Dendritic cell treated with granulocyte-macrophage colony-stimulating factor and Interleukin-4, amounts not matched to agents 40 ng/mL and 50 ng/mL, for 4 days (primary cell): ENCODE results near the gene CRB3.

Experiments used
- H3K27ac Mint-ChIP-seq: one replicate; pipeline ENCODE4 v1.8.0; 2022; ENCODE audit warnings: mild to moderate bottlenecking, mixed read lengths
- H3K27me3 Mint-ChIP-seq: one replicate; pipeline ENCODE4 v1.8.0; 2022; ENCODE audit warnings: mild to moderate bottlenecking, mixed read lengths
- H3K36me3 Mint-ChIP-seq: one replicate; pipeline ENCODE4 v1.8.0; 2022; ENCODE audit warnings: low read depth, mixed read lengths
- H3K4me1 Mint-ChIP-seq: one replicate; pipeline ENCODE4 v1.8.0; 2022; ENCODE audit warnings: low read depth, mixed read lengths
- H3K4me3 Mint-ChIP-seq: one replicate; pipeline ENCODE4 v1.8.0; 2022; ENCODE audit warnings: mild to moderate bottlenecking, moderate library complexity, mixed read lengths
- H3K9me3 Mint-ChIP-seq: one replicate; pipeline ENCODE4 v1.8.0; 2022; ENCODE audit warnings: mixed read lengths
- intact Hi-C: fragments of 100-400 bp; cut with micrococcal nuclease; formaldehyde crosslinking; loops from one replicate; pipeline ENCODE4 v1.15.0; 2022

Gene CRB3

GRCh38 chr19:6450166-6450565, 13.9 kb upstream of the CRB3 start:
- peaks cover 16% of the 10 kb centered on the region for H3K9me3 Mint-ChIP-seq
- no peaks in the 10 kb centered on the region for H3K4me1 Mint-ChIP-seq
- H3K27ac Mint-ChIP-seq = no peak overlapping the region
- intact Hi-C loops = no loop called here
- H3K4me3 Mint-ChIP-seq = no peak overlapping the region
- no peaks in the 10 kb centered on the region for H3K36me3 Mint-ChIP-seq
- peaks cover 11% of the 10 kb centered on the region for H3K27me3 Mint-ChIP-seq

GRCh38 chr19:6451583-6452222, 12.4 kb upstream of the CRB3 start:
- intact Hi-C loops = no loop called here
- no peaks in the 10 kb centered on the region for H3K36me3 Mint-ChIP-seq
- H3K9me3 Mint-ChIP-seq = peaks cover 18% of the 10 kb centered on the region
- no peak overlapping the region for H3K4me3 Mint-ChIP-seq
- H3K27ac Mint-ChIP-seq = no peak overlapping the region
- H3K4me1 Mint-ChIP-seq = peaks cover 7% of the 10 kb centered on the region
- H3K27me3 Mint-ChIP-seq = peaks cover 23% of the 10 kb centered on the region

GRCh38 chr19:6452223-6452614, 11.9 kb upstream of the CRB3 start:
- Mint-ChIP-seq H3K9me3 (peaks cover 18% of the 10 kb centered on the region), H3K36me3 (no peaks in the 10 kb centered on the region), H3K27me3 (peaks cover 27% of the 10 kb centered on the region), H3K4me3 (no peak overlapping the region), H3K27ac (no peak overlapping the region), H3K4me1 (peaks cover 7% of the 10 kb centered on the region)
- intact Hi-C loops = no loop called here

- H3K4me1 Mint-ChIP-seq = peaks cover 7% of the 10 kb centered on the region
- no peaks in the 10 kb centered on the region for H3K36me3 Mint-ChIP-seq
- peaks cover 33% of the 10 kb centered on the region for H3K27me3 Mint-ChIP-seq
- peaks cover 18% of the 10 kb centered on the region for H3K9me3 Mint-ChIP-seq
- intact Hi-C loops = no loop called here
- H3K27ac Mint-ChIP-seq = no peak overlapping the region
- H3K4me3 Mint-ChIP-seq = no peak overlapping the region
Observed at GRCh38 chr19:6452899-6453298, 11.2 kb upstream of the CRB3 start.

- no peak overlapping the region for H3K4me3 Mint-ChIP-seq
- peaks cover 18% of the 10 kb centered on the region for H3K9me3 Mint-ChIP-seq
- intact Hi-C loops = no loop called here
- peaks cover 17% of the 10 kb centered on the region for H3K4me1 Mint-ChIP-seq
- H3K27ac Mint-ChIP-seq = no peak overlapping the region
- H3K36me3 Mint-ChIP-seq = no peaks in the 10 kb centered on the region
- H3K27me3 Mint-ChIP-seq = peaks cover 44% of the 10 kb centered on the region
Observed at GRCh38 chr19:6453951-6454565, 10.0 kb upstream of the CRB3 start.

- peaks cover 49% of the 10 kb centered on the region for H3K27me3 Mint-ChIP-seq
- H3K4me3 Mint-ChIP-seq = no peak overlapping the region
- H3K4me1 Mint-ChIP-seq = peaks cover 28% of the 10 kb centered on the region
- intact Hi-C loops = no loop called here
- no peaks in the 10 kb centered on the region for H3K36me3 Mint-ChIP-seq
- peaks cover 18% of the 10 kb centered on the region for H3K9me3 Mint-ChIP-seq
- no peak overlapping the region for H3K27ac Mint-ChIP-seq
Observed at GRCh38 chr19:6455924-6456323, 8.1 kb upstream of the CRB3 start.

- H3K27me3 Mint-ChIP-seq = peaks cover 54% of the 10 kb centered on the region
- peaks cover 28% of the 10 kb centered on the region for H3K4me1 Mint-ChIP-seq
- no peaks in the 10 kb centered on the region for H3K36me3 Mint-ChIP-seq
- no peak overlapping the region for H3K4me3 Mint-ChIP-seq
- intact Hi-C loops = no loop called here
- H3K9me3 Mint-ChIP-seq = peaks cover 18% of the 10 kb centered on the region
- peak overlapping the region; percentile 60 for H3K27ac Mint-ChIP-seq
Observed at GRCh38 chr19:6457958-6458694, 5.9 kb upstream of the CRB3 start.

- Mint-ChIP-seq H3K27me3 (peaks cover 55% of the 10 kb centered on the region), H3K27ac (peak overlapping the region; percentile 60), H3K36me3 (no peaks in the 10 kb centered on the region), H3K9me3 (peaks cover 15% of the 10 kb centered on the region), H3K4me1 (peaks cover 28% of the 10 kb centered on the region), H3K4me3 (peak overlapping the region; percentile 69)
- intact Hi-C loops = no loop called here
Observed at GRCh38 chr19:6458695-6459261, 5.3 kb upstream of the CRB3 start.

GRCh38 chr19:6459262-6460098, 4.6 kb upstream of the CRB3 start, which contains the start of gene SLC25A23:
SLC25A23 (minus strand) TSS chr19:6459792; CDS start chr19:6459628, 164 bp downstream.
- peaks cover 28% of the 10 kb centered on the region for H3K4me1 Mint-ChIP-seq
- H3K27me3 Mint-ChIP-seq = peaks cover 57% of the 10 kb centered on the region
- intact Hi-C loops = no loop called here
- peak within 1 kb of the TSS; percentile 60 for H3K27ac Mint-ChIP-seq
- peak within 1 kb of the TSS; percentile 81 for H3K4me3 Mint-ChIP-seq
- no peaks in the 10 kb centered on the region for H3K36me3 Mint-ChIP-seq
- peaks cover 8% of the 10 kb centered on the region for H3K9me3 Mint-ChIP-seq

- H3K4me1 Mint-ChIP-seq = peaks cover 28% of the 10 kb centered on the region
- H3K36me3 Mint-ChIP-seq = no peaks in the 10 kb centered on the region
- peaks cover 65% of the 10 kb centered on the region for H3K27me3 Mint-ChIP-seq
- intact Hi-C loops = no loop called here
- H3K9me3 Mint-ChIP-seq = no peaks in the 10 kb centered on the region
- peak overlapping the region; percentile 25 for H3K27ac Mint-ChIP-seq
- peak overlapping the region; percentile 81 for H3K4me3 Mint-ChIP-seq
Observed at GRCh38 chr19:6460099-6460884, 3.8 kb upstream of the CRB3 start.

- no peaks in the 10 kb centered on the region for H3K9me3 Mint-ChIP-seq
- intact Hi-C loops = no loop called here
- peaks cover 20% of the 10 kb centered on the region for H3K4me1 Mint-ChIP-seq
- no peak overlapping the region for H3K4me3 Mint-ChIP-seq
- H3K36me3 Mint-ChIP-seq = peaks cover 27% of the 10 kb centered on the region
- peaks cover 38% of the 10 kb centered on the region for H3K27me3 Mint-ChIP-seq
- no peak overlapping the region for H3K27ac Mint-ChIP-seq
Observed at GRCh38 chr19:6465006-6465405, 935 bp downstream of the CRB3 start.

GRCh38 chr19:6465663-6466062, 1.6 kb downstream of the CRB3 start:
- no peaks in the 10 kb centered on the region for H3K9me3 Mint-ChIP-seq
- intact Hi-C loops = no loop called here
- peaks cover 34% of the 10 kb centered on the region for H3K36me3 Mint-ChIP-seq
- no peak overlapping the region for H3K27ac Mint-ChIP-seq
- peaks cover 33% of the 10 kb centered on the region for H3K27me3 Mint-ChIP-seq
- no peak overlapping the region for H3K4me3 Mint-ChIP-seq
- H3K4me1 Mint-ChIP-seq = peaks cover 13% of the 10 kb centered on the region
